Kidney (tissue), 14 donors: ENCODE data around the gene VAV2. TPM values are rescaled to one million over a fixed set of nuclear protein-coding genes. Genes with fewer than 3 reads are reported as not detected.

Experiments
- DNase-seq, 5 donors: peaks; one replicate each; pipeline ENCODE4 v3.0.0-alpha.2; 2013 to 2020
- FAIRE-seq: peaks from 2 replicates; lab custom pipeline; 2012; peaks lifted over from hg19 to GRCh38; lab: Jason Lieb, UNC
- H3K27ac ChIP-seq, 2 donors: one replicate each; pipeline ENCODE4 v1.7.0; 2013; ENCODE audit warnings: low read depth in 2 of 2, low read length in 2 of 2, inconsistent platforms in 1 of 2
- H3K27me3 ChIP-seq: one replicate; pipeline ENCODE4 v1.7.1; 2013; ENCODE audit warnings: low read length, inconsistent platforms; ENCODE audit not compliant: control insufficient read depth, insufficient read depth
- H3K36me3 ChIP-seq, 3 donors: one replicate each; pipeline versions ENCODE4 v1.7.0 to v1.7.1; 2013; ENCODE audit warnings: low read length in 3 of 3, control low read depth in 1 of 3, inconsistent platforms in 1 of 3; ENCODE audit not compliant: insufficient read depth in 3 of 3, control insufficient read depth in 2 of 3
- H3K4me1 ChIP-seq, 3 donors: one replicate each; pipeline versions ENCODE4 v1.7.0 to v1.7.1; 2013; ENCODE audit warnings: low read length in 3 of 3, inconsistent platforms in 1 of 3, low read depth in 1 of 3; ENCODE audit not compliant: control insufficient read depth in 2 of 3, insufficient read depth in 2 of 3
- H3K4me3 ChIP-seq, 3 donors: one replicate each; pipeline versions ENCODE4 v1.7.0 to v1.8.1; 2013; ENCODE audit warnings: low read length in 3 of 3, control low read depth in 1 of 3, inconsistent platforms in 1 of 3
- H3K9ac ChIP-seq, 3 donors: one replicate each; pipeline versions ENCODE4 v1.7.0 to v1.7.1; 2013; ENCODE audit warnings: low read length in 3 of 3, control low read depth in 1 of 3, inconsistent platforms in 1 of 3
- H3K9me3 ChIP-seq, 3 donors: one replicate each; pipeline versions ENCODE4 v1.7.0 to v1.7.1; 2013; ENCODE audit warnings: low read length in 3 of 3, control low read depth in 1 of 3, inconsistent platforms in 1 of 3; ENCODE audit not compliant: control insufficient read depth in 2 of 3, insufficient read depth in 1 of 3
- CTCF ChIP-seq: IDR thresholded peaks from 3 replicates; pipeline ENCODE4 v1.5.1; 2012; ENCODE audit warnings: mild to moderate bottlenecking, moderate library complexity, borderline replicate concordance; ENCODE audit not compliant: insufficient read depth; ENCODE audit errors: extremely low read depth
- intact Hi-C: fragments of 100-400 bp; cut with DNase I; formaldehyde crosslinking; loops from one replicate; pipeline ENCODE4 v1.11.1; 2022
- polyA plus RNA-seq: library from polyadenylated mRNA; stranded (reverse); fragments of 350-450 nt; fragmentation: Illumina TruSeq; extraction: RNeasy Lipid Tissue Mini Kit (QIAGEN cat#74804); gene quantifications from one replicate; pipeline ENCODE4 v1.2.3, GENCODE V29; 2014; ENCODE audit warnings: low read depth, low replicate concordance; ENCODE audit not compliant: insufficient read depth
- total RNA-seq: library from RNA; stranded (reverse); fragmentation: NEBNext Ultra II Directional; extraction: Animal tissue kit (Norgen Biotek cat#: 25700); gene quantifications from one replicate; pipeline ENCODE4 v1.2.1, GENCODE V29; 2021
- donor health status: control.
- donor health status: control.
- donor health status: control.
- donor health status: control.
- donor health status: control.
- donor health status: DM: yes; HTN: yes; CAD: no.
- donor health status: Normal renal cell carcinoma (clear cell type).

The VAV2 gene
- total and polyA plus RNA-seq, 2 donors from 2014 or later: 22.3 to 47.1 TPM

GRCh38 chr9:133783331-133783731, 208.8 kb downstream of the VAV2 start:
- Histone ChIP-seq H3K9me3 (no peaks in the 10 kb centered on the region), H3K27ac (no peak overlapping the region), H3K9ac (no peak overlapping the region), H3K4me3 (no peak overlapping the region), H3K27me3 (no peaks in the 10 kb centered on the region), H3K4me1 (peaks cover 0 to 7% (median 0%) of the 10 kb centered on the region in 3 donors), H3K36me3 (peaks cover 0 to 16% (median 4%) of the 10 kb centered on the region in 3 donors)
- DNase-seq (peak in 1 of 5 donors; percentile 71), FAIRE-seq (no peak)
- intact Hi-C loops: no loop called here
- TF ChIP-seq CTCF: no peak

- Histone ChIP-seq H3K4me1 (no peaks in the 10 kb centered on the region), H3K36me3 (peaks cover 0 to 16% (median 7%) of the 10 kb centered on the region in 3 donors), H3K4me3 (no peak overlapping the region), H3K27ac (no peak overlapping the region), H3K9ac (no peak overlapping the region), H3K27me3 (no peaks in the 10 kb centered on the region), H3K9me3 (no peaks in the 10 kb centered on the region)
- intact Hi-C loops: no loop called here
- FAIRE-seq: no peak
- peak; percentile 76 to 87 (median 80) for DNase-seq
- TF ChIP-seq CTCF: peak; percentile 83
These were observed 209.7 kb downstream of the VAV2 start for GRCh38 chr9:133782157-133783130.

GRCh38 chr9:133781828-133782135, 210.3 kb downstream of the VAV2 start:
- no peak for DNase-seq
- no peak for TF ChIP-seq CTCF
- Histone ChIP-seq H3K27me3 (no peaks in the 10 kb centered on the region), H3K4me3 (no peak overlapping the region), H3K9ac (no peak overlapping the region), H3K4me1 (no peaks in the 10 kb centered on the region), H3K36me3 (peaks cover 0 to 16% (median 8%) of the 10 kb centered on the region in 3 donors), H3K27ac (no peak overlapping the region), H3K9me3 (no peaks in the 10 kb centered on the region)
- FAIRE-seq: no peak
- intact Hi-C loops: no loop called here
